Astrocyte of the hippocampus (primary cell): ENCODE measurements around the gene ATR.
"Not testable (repeated sequence)": the region's sequence is repeated elsewhere in the genome, so short reads cannot be mapped to it uniquely, and the experiment has no call there.

Experiments
- DNase-seq: peaks from one replicate; pipeline ENCODE4 v3.0.0; 2011; ENCODE audit warnings: low read depth, low spot score

Gene ATR

DNA sequence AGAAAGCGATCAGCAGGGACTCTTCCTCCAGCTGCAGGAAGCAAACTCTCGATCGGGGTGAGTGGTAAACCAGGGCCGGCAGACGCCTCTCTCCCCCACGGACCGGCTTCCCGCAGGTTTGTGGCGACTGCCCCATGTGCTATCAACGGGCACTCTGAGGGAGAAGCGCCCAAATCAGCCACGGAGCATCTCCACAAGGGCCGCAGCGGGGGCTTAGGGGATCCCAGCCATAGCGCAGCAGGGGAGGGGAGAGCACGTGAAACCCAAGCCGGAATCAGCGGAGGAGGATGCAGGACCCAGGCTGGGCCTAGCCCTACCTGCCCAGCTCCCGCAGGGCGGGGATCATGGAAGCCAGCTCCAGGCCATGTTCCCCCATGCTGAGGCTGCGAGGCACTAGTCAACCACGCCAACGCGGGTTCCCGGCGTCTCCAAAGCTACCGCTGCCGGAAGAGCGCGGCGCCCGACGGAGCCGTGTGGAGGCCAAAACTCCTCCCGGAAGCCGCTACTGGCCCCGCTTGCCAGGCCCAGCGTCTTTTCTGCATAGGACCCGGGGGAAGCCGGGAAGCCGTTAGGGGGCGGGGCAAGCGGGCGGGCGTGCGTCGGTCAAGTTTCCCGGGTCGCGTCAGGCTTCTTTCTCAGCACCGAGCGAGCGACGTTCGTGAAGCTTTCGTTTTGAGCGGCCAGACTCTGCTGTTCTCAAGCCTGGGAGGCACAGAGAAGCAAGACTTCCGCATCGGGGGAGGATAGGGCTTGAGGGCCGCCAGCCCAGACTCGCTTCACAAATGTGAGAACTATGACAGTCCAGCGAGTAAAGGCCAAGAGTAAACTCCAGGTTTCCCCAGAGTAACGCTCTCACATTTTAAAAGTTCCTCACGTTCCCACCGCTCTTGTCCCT lies at the start of gene ATR:
ATR (minus strand) TSS at position 405 of the 895 bp plus-strand sequence; CDS start at position 376, 29 bp downstream.
- peak; percentile 99 for DNase-seq

DNA sequence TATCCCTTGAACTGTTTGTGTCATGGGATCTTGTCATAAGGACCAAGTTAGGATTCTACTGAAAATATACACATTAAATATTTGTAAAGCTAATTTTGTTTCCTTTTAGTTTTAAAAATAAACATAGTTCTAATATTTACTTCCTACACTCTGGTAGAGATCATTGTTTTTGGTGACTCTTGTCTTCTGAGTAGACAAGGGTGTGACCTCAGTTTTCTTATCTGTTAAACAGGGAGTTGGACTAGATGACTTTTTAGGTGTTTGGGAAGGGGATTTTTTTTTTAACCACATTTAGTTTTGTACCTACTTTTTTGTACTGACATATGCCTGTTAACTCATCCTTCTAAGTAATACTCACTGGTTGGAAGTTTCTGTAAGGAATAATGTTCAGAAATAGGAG lies 48.4 kb upstream of the ATR start:
- DNase-seq: no peak

DNA sequence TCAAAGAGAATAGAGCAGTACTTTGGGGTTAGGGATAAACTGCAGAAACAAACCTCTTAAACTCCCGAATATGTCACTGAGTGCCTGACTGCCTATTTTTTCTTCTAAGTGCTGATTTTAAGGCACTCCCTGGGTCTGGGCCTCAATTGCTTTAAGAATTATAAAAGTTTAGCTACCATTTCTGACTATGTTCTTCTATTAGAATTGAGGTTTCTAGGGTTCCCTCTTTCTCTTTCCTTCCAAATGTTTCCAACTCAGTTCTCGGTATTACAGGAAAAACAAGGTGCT lies 46.6 kb upstream of the ATR start:
- DNase-seq: no peak

DNA sequence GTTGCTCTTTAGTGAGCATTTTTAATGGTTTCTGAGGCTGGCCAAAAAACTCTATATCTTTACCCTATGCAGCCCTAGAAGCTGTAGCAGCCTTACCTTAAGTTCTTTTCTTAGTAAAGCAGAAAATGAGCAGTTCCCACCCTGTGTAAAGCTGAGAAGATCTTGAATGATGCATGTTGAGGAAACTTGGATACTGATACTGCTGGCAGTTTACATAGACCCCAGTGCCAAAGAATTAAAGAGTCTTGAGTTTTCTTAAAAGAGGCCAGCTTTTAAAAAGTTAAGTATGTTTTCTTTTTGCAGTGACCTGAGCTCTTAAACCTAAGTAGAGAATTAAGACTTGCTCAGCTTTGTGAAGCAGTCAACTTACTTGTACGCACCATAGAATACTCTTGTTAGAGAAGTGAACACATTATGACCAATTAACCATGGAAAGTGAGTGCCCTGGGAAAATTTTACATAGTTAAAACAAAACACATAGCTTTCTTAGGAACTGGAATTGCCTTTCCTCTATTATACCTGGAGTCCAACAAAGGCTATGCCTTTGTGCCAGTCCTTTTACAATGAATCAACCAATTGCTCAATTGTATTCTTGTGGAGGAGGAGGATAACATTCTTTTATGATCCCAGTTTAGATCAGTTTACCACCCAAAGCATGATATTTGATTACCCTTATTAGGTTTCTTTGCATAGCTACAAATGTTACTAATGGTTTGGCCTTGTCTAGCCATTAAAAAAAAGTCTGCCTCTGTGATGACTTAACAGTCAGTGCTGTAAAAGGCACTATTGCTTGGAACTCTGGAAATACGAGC lies 46.0 kb upstream of the ATR start:
- DNase-seq: no peak

DNA sequence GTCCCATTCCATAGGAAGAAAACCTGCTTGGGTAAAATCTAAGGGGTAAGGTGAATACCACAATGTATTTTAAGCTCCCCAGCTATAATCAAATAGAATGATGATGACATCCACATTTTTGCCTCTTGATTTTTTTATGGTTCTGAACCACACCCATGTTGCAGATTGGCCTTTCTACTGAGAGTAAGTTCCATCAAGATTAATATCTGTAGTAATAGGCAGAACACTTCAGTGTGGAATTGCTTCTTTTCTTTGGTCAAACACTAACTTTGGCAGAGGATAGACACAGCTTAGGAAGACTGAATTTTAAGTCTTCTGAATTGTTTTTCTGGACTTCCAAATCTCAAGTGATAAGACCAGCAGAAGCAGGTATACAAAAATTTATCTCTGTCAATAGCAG lies 44.7 kb upstream of the ATR start:
- no peak for DNase-seq

DNA sequence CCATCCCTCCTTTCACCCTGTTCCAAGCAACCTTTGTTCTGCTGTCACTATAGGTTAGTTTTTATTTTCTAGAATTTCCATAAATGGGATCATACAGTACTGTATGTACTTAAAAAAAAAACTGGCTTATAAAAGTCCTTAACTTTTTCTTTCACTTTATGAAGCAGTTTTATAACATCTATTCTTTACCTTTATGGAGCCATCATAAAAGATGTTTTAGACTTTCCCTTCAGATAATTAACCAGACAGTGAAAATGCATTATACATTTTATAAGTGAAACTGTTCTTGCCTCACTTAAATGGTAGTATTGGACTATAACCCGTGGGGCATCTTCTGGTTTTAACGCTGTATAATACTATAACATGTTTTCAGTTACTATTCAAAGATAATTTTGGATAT lies 43.9 kb upstream of the ATR start:
- DNase-seq: no peak

DNA sequence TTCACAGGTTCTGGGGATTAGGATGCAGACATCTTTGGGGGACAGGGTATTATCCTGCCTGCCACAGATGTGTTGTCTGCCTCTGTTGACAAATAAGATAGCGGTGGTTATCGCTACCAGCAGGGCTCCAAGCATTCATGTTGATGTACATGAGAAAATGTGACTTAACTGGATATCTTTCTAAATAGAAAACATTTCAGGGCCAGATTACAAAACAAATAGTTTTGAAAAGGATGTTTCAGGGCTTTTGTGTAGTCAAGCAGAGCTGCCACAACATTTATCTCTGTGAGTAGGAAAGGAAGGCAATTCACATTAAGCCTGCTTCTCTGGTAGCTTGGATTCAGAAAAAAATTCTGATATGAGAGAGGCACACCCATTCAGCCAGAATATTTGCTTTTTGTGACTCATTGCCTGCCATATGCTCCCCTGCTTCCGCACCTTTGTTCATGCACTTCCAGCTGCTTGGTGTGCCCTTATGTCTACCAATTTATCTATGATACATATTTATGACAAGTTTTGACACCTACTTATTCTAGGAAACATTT lies 40.5 kb upstream of the ATR start:
- no peak for DNase-seq

DNA sequence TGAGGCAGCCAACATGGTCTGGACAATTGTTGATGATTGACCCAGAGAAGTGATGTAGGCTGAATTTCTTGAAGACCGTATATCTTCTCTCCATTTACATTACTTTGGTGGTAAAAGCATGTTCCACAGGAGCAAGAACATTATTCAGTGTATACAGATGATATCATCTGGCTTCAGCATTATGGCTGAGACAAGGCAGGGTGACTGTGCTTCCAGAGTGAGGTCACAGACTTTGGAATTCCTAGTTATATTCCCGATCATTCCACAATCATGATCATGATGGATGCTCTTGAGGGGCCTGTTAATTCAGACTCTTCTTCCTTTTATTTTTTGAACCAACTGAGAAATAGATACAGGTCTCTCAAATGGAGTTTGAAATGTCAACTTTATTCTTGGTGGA lies 36.6 kb upstream of the ATR start:
- no peak for DNase-seq

DNA sequence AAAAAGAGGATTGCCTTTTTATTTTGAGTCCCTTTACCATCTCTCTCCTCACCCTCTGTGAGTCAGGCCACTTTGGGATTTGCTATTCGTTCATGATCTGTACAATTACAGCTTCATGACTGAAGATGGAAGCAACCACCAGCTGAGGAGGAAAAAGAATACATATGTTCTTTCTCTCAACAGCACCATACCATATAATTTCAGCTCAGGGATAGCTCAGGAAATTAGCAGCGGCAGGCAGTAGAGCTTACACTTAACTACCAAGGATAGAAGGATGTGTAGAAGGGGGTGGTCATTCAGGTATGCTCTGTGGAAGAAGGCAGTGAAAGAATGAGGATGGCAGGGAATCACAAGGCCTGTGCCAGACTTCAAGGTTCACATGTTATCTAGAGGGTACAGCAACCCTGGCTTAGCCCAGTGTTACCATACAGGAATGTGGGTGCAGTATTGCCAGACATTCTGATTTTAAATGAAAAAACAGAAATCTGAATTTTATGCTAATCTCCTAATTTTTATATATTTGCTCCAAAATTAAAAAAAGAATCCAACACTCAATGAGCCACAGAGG lies 35.6 kb upstream of the ATR start:
- no peak for DNase-seq

DNA sequence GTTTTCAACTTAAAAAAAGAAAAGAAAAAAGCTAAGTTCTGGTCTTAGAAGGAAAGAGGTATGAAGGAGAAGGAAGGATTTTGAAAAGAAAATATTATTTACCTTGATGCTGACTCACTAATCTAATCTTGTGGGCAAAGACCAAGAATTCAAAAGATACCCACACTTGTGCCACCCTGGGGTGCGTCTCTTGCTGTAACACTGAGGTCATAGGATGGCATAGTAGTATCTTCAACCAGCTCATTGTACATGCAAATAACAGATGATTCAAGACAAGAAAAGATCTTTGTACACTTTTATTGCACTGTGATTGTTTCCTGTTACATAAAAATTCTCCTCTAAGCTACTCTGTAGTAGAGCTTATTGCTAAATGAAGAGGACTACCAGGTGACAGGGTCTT lies 35.0 kb upstream of the ATR start:
- DNase-seq: no peak

DNA sequence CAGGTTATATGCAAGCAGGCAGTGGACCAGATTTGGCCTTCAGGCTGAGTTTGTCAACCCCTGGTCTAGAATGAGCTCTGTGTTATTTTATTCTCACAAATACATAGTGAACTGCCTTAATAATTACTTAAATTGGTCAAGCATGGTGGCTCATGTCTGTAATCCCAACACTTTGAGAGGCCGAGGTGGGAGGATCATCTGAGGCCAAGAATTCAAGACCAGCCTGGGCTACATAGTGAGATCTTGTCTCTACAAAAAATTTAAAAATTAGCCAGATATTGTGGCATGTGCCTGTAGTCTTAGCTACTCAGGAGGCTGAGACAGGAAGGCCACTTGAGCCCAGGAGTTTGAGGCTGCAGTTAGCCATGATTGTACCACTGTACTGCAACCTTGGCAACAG lies 32.7 kb upstream of the ATR start:
- DNase-seq: no peak

DNA sequence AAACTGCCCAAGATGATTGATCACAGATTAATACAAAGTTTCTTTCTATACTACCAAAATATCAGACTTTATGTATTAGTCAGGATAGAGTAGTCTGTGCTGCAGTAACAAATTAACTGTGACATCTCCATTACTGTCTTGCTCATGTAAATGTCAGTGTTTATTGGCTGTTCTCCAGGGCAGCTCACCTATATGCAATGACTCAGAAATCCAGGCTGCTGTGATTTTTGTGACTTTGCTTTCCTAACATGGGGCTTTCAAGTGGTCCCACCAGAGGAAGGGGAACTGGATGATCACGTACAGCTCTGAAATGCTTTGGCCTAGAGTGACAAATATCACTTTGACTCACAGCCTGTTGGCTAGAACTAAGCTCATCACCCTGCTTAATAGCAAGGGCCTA lies 30.6 kb upstream of the ATR start:
- DNase-seq: no peak

DNA sequence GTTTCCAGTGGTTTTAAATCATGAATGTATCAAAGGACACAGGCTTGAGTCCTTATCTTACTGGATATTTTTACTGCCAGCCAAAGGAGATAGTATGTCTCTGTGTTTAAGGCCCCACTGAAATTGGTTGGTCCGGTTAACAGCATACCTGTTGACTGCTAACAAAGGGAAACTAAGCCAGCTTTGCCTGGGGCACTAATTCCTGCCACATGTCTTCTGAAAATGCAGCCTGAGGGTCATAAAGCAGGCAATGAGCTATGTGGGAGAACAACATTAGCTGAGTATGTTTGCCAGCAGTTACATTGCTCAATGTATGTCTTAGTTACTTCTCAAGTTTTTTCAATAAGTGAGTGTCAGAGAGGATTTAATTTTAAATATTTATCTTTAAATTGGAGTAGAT lies 30.1 kb upstream of the ATR start:
- no peak for DNase-seq

DNA sequence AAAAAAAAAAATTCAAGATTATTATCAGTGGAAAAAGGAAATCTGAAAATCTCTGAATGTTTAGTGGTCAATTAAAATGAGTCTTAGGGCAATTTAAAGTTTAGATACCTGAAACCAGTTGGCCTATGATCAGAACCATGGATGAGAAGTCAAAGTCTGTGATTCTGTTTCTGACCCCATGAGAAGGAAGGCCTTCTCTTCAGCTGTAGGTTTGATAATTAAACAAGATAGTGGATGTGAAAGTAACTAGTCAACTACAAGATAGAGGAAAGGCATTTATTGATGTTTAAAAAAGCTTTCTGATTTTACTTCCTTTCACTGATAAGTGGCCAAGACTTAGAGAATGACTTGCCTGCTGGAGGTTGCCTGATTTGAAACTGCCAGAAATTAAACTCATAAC lies 26.4 kb upstream of the ATR start:
- DNase-seq: no peak

DNA sequence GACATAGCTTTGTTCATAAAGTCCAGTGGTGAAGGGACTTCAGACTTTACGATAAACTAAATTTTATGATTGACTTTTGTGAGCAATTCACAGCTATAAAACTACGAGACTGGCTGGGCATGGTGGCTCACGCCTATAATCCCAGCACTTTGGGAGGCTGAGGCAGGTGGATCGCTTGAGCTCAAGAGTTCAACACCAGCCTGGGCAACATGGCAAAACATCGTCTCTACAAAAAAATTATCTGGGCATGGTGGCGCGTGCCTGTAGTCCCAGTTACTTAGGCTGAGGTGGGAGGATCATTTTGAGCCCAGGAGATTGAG lies 24.8 kb upstream of the ATR start:
- DNase-seq: not testable (repeated sequence)

DNA sequence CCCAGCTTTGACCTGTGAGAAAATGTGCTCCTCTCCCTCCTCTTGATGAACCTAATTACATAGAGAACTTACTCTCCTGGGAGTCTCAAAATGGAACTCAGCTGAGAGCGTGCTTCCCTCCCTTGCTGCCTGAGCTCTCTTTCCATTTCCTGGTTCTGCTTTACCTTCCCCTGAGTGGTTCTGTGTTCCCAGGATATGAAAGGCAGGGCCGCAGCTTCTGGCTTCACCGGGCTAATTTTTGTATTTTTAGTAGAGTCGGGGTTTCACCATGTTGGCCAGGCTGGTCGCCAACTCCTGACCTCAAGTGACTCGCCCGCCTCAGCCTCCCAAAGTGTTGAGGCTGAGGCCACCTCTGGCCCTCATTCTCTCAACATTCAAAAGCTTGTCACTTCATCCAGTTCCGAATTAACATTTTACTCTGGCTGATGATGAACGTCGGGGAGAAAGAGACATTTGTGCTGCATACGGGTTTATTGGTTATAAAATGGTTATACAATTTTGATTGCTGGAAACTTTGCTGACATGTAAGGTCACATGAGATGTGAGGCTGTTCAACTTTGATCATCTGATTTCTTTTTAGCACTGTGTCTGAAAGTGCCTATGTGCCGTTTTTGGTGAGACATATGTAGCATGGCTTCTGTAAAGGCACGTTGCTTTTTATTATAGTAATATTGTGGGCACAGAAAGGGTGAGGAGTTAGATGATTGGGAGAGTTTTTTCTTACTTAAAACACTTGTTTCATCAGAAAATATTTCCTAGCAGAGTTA lies 24.3 kb upstream of the ATR start:
- peak; percentile 15 for DNase-seq

DNA sequence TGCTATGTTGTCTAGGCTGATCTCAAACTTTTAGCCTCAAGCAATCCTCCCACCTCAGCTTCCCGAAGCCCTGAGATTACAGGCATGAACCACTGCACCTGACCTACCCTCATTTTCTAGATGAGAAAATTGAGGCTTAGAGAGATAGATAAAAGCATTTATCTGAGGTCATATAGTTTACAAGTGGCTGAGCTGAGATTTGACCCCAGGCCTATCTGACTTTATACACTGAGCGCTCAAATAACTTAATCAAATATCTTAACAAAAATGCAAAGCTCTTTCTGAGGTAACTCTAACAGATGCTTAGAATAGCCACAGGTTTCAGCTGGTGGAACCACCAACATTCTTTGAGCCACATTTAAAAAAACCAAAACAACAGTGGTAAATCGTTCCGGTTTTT lies 23.2 kb upstream of the ATR start:
- peak; percentile 46 for DNase-seq

DNA sequence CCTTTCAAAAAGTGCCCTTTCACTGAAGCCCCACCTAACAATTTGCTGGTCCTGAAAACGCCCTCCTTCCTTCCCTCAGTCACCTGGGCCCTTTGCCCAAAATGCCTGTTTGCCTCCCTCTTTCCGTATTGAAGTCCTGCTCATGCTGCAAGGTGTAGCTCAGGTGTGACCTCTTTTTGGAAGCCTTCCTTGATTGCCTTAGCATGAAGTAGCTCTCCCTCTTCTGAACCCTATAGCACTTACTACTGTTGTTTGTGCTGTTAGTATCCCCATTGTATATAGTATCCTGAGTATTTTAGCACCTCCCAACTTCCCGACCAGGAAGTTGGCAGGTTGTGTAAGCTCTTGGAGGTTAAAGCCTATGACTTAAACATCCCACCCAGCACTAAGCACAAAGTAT lies 19.4 kb upstream of the ATR start:
- DNase-seq: no peak

DNA sequence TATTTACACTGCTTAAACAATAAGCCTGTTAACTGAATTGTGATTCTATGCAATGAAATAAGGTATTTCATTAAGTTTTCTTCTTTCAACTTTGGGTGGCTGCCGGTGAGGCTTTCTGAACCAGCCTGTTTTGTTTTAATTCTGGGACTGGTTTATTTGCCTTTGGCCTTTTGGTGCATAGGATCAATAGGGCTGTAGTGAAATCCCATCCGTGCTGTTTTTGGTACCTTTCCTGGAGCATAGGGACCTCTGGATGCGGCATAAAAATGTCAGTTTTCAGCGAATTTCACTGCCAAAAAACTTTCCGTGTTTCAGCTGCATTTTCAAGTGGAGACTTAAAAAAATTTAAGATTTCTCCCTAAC lies 18.2 kb upstream of the ATR start:
- DNase-seq: no peak

DNA sequence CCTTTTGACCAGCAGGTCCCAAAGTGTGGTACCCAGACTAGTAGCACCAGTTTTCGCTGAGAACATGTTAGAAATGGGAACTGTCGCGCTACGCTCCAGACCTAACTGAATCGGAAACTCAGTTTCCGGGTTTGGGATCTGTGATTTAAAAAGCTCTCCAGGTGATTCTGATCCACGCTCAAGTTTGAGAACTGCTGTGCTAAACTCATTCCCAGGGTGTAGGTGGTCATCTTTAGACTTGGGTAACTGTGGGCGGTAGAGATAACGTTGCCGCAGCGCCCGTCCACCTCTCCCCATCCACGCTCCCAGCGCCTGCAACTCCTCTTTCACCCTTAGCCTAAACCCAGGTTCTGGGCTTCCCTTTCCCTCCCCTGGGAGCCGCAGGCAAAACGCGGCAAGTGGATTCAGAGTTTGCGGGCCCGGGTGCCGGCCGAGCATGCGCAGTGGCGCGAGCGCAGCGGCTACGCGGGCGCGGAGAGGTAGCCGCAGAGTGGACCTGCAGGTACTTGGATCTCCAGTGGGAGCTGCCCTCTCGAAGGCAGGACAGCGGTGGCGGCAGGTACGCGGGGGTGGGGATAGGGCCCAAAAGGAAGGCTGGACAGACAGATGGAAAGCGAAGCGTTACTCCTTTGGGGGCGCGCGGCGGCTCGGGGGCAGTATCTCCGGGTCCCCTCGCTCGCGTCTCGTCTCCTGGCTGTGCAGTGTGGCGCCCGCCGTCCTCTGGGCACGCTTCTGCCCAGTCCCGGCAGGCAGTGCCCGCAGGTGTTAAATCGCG lies 17.6 kb upstream of the ATR start, which contains the start of gene PLS1:
PLS1 (plus strand) TSS at position 443 of the 775 bp plus-strand sequence. CDS start 67,845 bp downstream, outside the sequence.
- peak; percentile 96 for DNase-seq

DNA sequence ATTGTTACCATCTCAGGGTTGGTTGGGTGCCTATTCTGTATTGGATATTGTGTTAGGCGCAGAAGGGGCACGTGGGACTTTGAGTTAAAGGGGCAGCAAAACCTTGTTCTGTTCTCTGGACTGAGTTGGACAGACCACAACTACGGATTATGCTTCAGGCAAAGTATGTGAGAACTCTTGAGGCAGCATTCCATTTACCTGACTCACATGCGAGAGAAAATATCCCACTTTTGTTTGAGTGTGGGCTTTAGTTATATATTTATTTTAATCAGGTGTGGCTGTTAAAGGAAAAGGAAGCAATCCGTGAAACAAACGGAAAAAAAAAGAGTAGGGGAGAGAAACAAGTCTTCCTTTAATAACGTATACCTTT lies 17.0 kb upstream of the ATR start:
- peak; percentile 95 for DNase-seq
